ENCODE data around the gene NR1D2.
A peak's percentile ranks its signal among the peaks of the same experiment; 100 is the strongest.

DNA sequence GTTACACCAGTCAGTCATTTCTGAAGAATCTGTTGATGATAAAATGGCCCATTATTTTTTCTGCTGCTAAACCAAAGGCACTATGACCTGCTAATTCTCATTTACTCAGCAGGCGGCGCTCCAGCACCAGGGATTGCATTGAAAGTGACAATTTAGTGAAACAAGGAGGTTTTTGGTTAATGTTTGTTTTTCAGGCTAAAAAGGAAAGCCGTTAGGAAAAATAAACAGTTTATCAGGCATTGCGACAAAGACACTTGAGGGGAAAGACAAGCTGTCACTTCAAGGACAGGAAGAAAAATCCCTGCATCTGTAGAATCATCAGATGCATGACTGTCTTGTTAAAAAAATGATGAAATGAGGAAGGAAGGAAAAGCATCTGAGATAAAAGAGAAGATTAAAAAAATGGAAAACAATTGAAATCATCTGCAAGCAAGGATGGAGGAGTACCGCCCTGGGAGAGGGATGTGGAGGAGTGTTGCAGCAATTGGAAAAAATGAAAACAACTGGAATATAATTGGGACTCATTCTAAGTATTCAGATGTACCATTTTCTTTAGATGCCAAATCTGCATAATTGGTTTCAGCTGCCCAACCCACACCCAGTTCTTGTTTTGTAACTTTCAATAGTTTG is 54.0 kb downstream of the NR1D2 start:
- TF ChIP-seq CTCF (IDR thresholded peaks at IDR 0.05) (peak; percentile 28 to 96 (median 80)), POLR2A (IDR thresholded peaks at IDR 0.05) (no peak)

Measured in Peyer's patch (tissue), 4 donors.